CD4-positive, alpha-beta T cell treated with Interleukin-12 subunit alpha and Interleukin-12 subunit beta, for 1 hour (primary cell): ENCODE results near the gene CLDN15.
"Not testable (repeated sequence)": the region's sequence is repeated elsewhere in the genome, so short reads cannot be mapped to it uniquely, and the experiment has no call there.

ENCODE experiments used
- DNase-seq: peaks from one replicate; pipeline ENCODE4 v3.0.0-alpha.2; 2020

CLDN15 gene

DNA sequence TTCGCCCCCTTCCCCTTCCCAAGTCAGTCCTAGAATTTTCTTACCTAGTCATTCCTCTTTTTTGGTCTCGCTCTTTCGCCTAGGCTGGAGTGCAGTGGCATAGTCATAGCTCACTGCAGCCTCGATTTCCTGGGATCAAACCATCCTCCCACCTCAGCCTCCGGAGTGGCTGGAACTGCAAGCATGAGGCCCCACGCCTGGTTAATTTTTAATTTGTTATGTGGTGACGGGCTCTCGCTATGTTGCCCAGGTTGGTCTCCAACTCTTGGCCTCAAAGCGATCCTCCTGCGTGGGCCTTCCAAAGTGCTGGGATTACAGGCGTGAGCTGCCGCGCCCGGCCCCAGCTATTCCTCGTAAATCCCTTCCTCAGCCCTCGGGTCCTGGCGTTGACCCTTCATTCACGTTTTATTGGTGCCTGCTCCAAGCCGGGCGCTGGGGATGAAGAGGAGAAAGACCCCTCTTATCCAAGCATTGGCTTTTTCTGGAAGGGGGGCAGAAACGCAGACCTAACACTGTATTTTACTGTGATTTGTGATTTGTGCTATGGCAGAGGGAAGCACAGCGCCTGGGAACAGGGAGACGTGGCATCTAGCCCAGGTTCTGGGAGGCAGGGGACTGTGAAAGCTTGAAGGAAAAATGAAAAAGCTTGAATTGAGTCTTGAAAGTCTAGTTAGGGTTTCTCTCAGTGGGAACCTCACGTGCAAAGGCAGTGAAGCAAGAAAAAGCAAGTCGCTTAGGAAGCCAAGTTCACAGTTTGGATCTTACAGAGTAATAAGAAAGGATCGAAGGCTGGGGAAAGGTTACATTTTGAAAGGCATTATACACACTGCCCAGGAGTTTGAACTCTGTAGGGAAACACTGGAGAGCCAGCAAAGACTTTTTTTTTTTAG is 19.1 kb downstream of the CLDN15 start:
- no peak for DNase-seq

DNA sequence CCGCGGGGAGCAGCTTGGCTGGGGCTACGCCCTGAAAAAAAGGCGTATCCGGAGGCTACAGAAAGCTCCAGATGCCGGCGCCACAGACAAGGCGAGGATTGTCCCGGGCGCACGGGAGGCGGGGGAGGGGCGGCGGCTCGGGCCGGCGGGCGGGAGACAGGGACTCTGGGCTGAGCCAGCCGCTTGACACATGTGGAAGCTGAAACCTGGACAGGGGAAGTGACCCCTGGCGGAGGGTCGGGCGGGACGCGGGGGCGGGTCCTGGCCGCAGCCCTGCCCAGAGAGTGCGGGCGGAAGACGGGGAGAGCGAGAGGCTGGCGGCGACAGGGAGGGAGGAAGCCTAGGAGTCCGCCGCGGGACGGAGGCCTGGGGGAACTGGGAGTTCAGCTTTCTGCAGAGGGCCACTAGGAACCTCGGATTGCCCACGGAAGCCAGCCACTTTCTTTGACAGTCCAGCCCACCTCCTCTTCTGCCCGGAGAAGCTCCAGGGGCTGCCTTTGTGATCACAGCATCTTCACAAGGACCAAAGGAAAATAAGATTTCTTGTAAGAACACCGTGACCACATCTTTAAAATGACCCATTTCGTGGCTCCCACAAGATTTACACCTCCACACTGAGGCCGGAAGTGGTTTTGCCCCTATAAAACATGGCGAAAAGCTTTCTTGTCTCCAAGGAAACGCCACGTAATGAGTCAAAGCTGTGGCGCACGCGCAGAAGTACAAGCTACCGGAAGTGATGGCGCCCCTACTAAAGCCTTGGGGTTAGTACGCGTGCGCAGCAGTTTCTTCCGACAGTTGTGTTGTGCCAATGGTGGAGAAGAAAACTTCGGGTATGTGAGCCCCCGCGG is 20.0 kb downstream of the CLDN15 start, which contains the start of the genes PLOD3 and ZNHIT1:
TSS of gene PLOD3 (minus strand) at position 194 of the 848 bp plus-strand sequence. CDS start 307 bp downstream, outside the sequence.
TSS of gene ZNHIT1 (plus strand) at position 778 of the 848 bp plus-strand sequence. CDS start at position 809, 31 bp downstream.
- peak; percentile 97 for DNase-seq

DNA sequence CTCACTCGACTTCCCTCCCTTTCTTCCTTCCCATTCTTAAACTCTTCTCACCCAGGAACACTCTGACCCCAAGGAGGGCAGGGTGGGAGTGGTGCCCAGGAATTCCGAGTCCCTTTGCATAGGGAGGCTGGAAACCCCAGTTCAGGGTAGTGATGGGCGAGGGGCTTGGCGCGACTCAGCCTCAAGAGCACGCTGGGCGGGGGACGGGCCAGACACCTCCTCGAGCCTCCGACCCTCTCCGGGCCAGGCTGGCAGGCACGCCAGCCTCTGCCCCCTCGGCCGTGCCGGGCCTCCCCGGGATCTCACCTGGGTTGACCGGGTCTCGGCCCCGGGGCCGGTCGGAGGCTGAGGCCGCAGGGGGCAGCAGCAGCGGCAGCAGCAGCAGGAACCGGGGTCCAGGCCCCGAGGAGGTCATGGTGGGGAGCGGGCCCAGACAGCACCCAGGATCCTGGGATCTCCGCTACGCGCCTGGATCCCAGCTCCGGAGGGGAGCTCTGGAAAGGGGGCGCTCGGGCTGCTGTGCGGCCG is 20.7 kb downstream of the CLDN15 start:
- DNase-seq = no peak

DNA sequence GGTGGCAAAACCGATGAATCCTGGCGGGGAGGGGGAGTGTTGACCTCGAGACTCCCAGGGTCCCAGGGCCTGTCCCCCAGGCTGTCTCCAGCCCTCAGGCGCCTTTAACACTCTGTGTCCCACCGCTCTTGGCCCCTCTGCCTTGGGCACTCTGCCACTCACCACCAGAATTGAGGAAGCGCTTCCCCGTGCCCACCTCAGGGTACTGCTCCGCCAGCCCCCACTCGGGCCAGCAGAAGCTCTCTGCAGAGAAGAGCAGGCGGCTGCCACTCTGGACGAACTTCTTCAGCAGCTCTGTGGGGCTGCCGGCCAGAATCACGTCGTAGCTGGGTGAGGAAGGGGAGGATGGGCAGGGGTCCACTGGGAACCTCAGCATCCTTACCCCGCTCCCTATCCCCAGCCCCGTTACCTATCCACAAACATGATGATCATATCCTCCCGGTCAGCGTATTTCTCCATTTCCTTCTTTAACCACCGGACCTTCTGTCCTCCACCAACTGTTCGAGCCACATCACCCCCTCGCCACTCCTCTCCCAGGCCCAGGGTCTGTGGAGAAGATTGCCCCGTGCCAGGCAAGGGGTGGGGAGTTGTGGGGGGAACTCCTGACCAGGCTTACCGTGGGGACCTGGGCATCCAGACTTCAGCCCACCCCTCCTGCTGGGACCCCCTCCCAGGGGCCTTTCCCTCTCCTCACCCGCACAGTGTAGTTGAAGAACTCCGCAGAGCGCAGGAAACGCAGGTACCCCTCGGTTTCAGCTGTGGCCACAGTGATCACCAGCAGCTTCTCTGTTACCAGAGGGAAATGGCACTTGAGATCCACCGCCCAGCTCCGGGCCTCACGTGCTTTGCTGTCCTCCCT is 21.4 kb downstream of the CLDN15 start:
- no peak for DNase-seq

DNA sequence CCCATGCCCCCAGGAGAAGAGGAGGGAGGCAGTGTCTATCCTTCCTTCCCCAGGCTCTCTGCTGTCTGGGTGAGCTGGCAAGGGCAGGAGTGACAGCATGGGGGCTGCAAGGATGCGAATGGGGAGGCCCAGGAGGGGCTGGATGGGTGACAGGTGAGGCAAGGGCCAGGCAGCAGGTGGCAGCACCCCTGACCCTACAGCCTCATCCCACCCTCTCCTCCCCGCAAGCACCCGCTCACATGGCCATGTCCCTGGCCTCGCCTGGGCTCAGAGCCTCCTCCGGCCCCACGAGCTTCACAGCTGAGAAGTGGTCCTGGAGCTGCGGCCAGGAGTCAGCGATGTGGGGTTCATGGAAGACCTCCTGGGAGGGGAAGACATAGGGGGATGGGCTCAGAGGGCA is 25.6 kb downstream of the CLDN15 start:
- no peak for DNase-seq

DNA sequence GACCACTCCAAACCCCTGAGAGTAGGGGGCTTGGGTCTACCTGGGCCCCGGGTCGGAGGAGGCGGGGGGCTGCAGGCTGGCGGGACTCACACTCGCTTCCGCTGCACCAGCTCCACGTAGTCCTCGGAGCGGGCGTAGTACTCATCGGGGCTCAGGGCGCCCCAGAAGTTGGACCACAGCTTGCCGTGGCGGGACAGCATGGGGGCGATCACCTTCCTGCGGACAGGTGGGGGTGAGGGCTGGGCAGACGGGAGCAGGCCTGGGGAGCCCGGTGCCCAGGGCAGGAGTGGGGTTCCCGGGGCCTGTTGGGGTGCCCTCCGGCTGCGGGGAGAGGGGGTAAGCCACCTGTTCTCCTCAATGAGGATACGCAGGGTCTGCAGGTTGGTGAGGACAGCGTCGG is 26.1 kb downstream of the CLDN15 start:
- no peak for DNase-seq

DNA sequence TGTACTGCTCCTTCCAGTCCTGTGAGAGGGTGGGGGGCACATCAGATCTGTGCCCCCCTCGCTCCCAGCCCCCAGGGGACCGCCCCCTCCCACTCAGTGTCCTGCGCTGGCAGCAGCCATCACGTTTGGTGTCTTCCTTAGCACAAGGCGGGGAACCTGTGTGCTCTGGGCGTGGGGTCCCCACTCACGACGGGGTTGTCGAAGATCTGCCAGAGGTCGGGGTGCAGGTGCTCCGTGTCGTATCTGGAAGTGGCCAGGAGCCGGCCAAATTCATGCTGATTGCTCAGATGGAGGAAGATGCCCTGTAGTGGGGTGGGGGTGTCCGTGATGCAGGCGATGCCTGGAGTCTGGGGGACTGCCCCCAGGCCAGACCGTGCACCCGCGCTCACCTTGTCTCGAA is 27.5 kb downstream of the CLDN15 start:
- DNase-seq = no peak

DNA sequence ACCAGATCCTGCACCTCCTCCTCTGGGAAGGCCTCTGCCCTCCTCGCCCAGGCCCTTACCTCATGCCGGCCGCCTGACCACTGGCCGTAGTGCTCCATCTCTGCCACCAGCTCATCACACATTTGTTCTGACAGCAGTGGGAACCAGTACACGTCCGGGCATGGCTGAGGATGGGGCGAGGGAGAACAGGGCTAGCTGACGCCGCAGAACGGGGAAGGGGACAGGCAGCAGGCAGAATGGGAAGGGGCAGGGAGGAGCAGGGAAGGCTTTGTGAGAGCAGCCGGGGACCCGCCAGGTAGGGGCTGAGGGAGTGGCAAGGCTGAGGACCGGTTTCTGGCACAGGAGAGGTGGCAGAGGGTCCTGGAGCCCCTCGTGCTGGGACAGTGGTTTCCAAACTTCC is 28.8 kb downstream of the CLDN15 start:
- no peak for DNase-seq

DNA sequence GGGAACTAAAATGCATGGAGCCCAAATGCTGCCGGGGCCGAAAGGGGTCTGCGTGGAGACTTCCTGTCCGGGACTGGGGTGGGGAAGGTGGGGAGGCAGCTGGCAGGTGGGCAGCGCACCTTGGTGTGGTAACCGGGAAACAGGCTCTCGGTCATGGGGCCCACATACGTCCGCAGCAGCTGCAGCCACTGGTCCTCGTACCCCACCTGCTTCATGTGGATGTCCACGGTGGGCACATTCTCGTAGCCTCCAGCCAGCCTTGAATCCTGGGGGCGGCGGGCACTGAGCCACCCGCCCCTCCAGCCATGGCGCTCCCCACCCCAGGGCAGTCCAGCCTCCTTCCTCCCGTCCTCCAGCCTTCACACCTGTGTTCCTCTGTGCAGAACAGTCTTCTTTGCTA is 30.1 kb downstream of the CLDN15 start:
- no peak for DNase-seq

DNA sequence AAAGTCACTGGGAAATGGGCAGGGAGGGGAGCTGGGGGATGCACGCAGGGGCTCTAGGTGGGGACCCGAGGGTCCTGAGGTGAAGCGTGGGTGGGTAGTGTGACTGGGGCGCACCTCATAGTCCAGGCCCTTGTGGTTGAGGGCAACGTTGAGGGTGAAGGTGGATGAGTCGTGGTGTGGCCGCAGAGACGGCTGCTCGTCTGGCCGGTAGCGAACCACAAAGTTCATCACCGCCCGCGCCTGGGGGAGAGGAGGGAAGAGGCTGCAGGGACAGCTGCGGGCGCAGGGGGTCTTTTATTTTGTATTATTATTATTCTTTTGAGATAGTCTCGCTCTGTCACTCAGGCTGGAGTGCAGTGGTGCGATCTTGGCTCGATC is 30.9 kb downstream of the CLDN15 start:
- DNase-seq = no peak

DNA sequence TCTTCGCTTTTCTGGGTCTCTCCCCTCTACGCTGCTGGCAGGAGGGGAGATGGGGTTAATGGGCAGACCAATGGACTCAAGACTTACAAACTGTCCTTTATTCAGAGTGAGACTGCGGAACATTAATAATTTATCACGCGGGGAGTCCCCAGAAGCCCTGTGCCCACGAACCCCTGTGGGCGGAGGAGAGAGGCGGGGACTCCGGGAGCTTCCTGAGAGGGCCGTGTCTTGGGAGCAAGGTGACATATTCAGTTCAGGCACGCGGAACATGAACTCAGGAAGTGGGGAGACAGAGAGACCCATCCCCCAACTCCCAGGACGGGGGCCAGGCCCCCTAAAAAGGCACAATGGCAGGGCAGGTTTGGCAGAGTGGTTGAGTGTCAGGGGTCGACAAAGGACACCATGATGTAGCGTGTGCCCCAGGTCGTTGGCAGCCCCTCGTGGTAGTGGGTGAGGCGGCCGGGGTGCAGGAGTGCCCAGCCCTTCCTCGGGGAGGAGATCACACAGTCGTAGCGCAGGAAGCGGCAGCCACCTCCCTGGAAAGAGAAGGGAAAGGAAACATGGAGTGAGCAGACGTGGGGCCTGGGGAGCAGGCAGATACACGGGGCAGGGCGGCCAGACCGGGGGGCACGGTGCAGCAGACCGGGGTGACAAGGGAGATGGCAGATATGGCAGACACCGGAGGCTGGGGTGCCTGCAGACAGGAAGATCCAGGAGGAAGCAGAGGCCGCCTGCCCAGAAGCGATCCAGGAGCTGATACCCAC is 31.5 kb downstream of the CLDN15 start:
- no peak for DNase-seq

DNA sequence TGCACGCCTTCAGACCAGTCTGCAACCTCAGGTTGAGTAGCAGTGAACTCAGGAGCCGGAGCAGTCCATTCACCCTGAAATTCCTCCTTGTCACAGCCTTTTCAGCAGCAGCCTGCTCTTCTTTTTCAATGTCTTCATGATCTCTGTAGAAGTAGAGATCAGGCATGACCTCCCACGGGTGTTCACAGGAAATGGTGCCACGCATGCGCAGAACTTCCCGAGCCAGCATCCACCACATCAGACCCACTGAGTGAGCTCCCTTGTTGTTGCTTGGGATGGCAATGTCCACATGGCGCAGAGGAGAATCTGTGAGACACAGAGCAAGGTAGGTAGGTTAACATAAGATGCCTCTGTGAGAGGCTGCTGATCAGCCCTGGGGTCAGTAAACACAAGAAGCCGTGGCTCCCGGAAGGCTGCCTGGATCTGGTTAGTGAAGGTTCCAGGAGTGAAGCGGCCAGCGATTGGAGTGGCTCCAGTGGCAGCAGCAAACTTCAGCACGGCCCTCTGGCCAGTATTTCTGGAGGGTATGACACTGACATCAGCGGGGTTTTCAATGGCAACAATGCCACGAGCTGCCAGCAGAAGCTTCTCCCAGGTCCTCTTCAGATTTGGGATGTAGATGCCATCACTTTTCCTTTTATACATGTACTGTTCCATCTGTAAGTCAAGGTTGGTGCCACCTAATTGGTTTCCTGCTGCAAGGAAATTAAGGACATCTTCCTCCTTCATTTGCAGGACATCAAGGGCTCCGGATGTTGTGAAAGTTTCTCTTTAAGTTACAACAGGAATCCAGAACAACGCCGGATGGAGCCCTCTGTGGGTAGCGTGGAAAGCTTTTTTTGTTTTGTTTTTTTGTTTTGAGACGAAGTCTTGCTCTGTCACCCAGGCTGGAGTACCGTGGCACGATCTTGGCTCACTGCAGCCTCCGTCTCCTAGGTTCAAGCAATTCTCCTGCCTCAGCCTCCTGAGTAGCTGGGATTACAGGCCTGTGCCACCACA is 33.6 kb downstream of the CLDN15 start:
- DNase-seq = peak; percentile 44

DNA sequence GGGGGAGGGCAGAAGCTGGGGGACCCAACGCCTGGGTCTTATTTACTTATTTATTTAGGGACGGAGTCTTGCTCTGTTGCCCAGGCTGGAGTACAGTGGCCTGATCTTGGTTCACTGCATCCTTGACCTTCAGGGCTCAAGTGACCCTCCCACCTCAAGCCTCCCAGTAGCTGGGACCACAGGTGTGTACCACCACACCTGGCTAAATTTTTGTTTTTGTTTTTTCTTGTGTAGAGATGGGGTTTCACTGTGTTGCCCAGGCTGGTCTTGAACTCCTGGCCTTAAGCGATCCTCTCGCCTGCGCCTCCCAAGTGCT is 35.0 kb downstream of the CLDN15 start:
- no peak for DNase-seq

DNA sequence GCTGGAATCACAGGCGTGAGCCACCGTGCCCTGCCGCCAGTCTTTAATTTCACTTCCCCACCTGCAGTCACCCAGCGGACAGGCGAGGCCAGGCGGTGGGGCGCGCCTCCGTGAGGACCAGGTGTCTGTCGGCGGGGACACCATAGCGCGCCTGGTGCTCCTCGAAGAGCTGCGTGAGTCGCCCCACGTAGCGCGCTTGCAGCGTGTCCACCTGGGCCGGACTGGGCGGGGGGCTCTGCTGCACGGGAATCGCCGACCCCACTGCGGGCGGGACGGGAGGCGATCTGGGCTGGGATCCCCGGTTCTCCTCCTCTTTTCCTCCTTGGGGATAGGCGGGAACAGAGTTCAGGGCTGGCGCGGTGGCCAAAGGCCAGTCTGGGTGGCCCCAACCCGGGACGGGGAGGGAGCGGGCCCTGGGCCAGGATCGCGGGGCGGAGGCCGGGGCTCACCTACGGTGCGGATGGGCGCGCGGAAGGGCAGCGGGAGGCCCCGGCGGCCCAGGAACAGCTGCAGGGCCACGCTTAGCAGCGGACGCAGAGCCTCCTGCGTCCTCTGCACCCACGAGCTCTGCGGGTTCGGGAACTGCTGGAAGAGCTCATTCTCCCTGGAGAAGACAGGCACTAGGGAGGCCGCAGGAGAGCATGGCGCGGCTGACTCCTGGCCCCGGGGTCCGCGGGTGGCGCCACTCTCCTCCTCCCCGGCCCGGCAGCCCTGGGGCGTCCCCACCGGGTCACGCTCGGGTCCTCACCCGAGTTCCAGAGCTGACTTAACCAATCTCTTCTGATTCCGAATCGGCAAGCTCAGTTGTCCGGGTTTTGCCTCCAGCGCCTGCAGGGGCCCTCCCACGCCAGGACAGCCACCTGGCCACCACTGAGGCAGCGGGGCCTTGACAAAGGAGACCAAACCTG is 35.7 kb downstream of the CLDN15 start:
- DNase-seq = no peak

DNA sequence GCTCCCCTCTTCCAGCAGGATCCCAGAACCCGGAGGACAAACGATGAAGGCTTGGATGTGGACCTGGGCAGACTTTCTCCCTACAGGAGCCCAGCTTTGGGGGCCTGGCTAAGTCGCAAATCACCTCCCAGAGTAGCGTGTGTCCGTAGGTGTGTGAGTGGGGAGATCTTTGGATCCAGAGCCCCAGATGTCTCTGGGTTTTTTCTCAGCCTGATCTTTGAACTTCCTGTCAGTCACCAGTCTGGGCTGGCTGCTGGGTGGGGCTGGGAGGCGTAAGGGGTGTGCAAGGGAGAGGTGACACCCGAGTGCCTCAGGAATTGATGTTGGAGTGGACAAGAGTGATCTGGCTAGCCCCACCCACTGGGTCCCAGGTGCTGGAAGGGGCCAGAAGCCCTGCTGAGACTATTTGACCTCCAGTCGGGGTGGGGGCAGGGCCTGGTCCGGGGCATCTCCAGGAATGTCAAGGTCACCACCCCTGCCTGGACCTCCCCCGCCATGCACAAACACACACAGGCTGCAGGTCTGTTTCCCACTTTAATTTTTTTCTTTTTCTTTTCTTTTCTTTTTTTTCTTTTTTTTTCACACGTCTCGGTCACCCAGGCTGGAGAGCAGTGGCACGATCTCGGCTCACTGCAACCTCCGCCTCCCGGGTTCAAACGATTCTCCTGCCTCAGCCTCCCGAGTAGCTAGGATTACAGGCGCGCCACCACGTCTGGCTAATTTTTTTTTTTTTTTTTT is 36.6 kb downstream of the CLDN15 start, which contains the start of gene MOGAT3:
TSS of gene MOGAT3 (minus strand) at position 175 of the 738 bp plus-strand sequence. CDS start 182 bp downstream, outside the sequence.
- DNase-seq = no peak

DNA sequence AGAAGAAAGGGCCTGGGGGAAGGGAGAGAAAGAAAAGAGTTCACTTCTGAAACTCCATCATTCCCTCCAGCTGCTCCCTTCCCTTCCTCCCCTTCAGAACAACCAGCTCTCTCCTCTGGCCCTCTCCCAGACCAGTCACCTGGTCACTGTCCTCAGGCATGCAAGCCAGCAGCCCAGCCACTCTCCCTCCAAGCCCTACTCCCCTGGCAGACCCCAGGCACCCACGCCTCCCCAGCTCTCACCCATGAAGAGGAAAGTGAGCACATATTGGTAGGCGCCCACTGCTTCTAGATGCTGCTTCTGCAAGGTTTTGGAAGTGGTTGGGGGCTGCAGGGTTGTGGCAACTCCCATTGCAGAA is 37.1 kb downstream of the CLDN15 start:
- no peak for DNase-seq

DNA sequence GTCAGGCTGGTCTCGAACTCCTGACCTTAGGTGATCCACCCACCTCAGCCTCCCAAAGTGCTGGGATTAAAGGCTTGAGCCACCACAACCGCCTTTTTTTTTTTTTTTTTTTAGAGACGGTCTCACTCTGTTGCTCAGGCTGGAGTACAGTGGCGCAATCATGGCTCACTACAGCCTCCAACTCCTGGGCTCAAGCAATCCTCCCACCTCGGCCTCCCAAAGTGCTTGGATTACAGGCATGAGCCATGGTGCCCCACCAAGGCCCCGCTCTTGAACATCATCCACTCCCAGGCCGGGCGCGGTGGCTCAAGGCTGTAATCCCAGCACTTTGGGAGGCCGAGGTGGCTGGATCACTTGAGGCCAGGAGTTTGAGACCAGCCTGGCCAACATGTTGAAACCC is 38.1 kb downstream of the CLDN15 start:
- DNase-seq = not testable (repeated sequence)

DNA sequence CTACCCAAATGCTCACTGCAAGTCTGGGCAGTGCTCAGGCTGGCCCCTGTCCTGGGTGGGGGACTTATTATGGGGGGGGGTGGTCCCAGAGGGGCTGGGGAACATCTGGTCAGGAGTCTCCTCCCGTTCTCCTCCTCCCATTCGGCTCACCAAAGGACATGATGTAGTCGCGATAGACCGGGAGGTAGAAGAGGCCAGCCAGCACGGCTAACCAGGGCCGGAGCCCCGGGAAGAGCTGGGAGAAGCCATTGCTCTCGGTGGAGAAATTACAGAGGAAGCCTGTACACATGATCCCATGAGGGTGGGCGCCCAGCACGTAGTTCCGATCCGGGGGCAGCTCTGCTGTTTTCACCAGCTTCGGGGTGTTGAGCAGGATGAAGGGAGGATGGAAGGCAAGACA is 39.1 kb downstream of the CLDN15 start:
- DNase-seq = no peak

DNA sequence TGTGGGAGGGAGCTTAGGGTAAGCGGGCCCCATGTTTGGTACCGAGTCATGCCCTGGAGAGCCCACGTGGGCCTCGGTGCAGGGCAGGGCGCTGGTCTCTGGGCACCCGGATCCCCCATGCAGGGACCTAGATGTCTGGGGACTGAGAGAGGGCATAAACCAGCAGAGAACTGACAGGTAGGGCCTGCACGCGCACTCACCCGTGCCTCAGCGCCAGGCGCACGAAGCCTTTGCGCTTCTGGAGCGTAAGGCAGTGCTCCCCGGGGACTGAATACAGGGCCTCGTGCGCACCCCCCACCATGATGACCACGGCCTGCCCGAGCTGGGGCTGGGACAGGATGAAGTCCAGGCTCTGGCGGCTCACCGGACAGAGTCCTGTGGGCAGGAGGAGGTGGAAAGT is 39.6 kb downstream of the CLDN15 start:
- no peak for DNase-seq
